ENCODE results near the gene MICAL3. TPM values are rescaled to one million over a fixed set of nuclear protein-coding genes. Genes with fewer than 3 reads are reported as not detected.

Gene MICAL3
- total and polyA plus RNA-seq, 9 of the 15 experiments (the other 6 are each of a cell fraction or from before 2014, with no cell fraction given), result 0.53 to 32.1 (median 12.3) TPM

DNA sequence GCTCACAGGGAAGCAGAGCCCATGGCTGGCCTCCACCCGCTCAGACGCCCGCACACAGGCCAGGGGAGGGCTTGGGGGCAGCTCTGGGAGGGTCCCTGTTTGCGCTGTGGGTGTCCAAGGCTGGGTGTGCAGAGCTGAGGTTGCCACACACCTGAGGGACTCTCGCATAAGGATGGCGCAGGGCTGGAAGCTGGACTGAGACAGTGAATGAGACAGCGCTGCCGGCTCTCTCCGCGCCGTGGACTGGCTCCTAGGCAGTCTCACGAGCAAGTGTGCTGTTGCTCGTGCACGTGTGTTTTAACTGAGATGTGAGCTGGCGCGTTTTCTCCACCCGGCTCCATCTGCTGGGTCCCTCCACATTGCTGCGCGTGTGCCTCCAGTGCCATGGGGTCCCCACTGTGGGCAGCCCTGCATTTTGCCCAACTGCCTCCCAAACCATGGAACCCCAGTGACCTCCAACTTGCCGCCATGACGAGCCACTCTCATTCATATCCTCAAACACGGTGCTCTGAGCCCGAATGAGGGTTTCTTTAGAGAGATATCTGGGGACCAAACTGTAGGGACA lies 245.9 kb downstream of the MICAL3 start:
- Histone ChIP-seq H3K4me1 (replicated peaks in 1 of 2; ENCODE audit: control insufficient read depth in 2 of 2, insufficient read depth in 2 of 2, low read length in 2 of 2) (peaks cover 16 to 68% of the 10 kb centered on the region in 2 experiments; a peak in 4 of 5 replicates), H3K4me3 (no peak overlapping the region), H3K79me2 (ENCODE audit: control insufficient read depth, insufficient read depth, low read length) (peaks cover 5% of the 10 kb centered on the region), H3K9ac (ENCODE audit: insufficient read depth in 1 of 2, low read depth in 2 of 2, low read length in 2 of 2) (peak overlapping the region in 1 of 2 experiments; percentile 67; a peak in 2 of 4 replicates), H3K9me1 (ENCODE audit: control insufficient read depth, insufficient read depth, low read length) (peaks cover 3% of the 10 kb centered on the region), H3K36me3 (ENCODE audit: control insufficient read depth, insufficient read depth, low read length) (no peaks in the 10 kb centered on the region), H2AFZ (ENCODE audit: low read depth, low read length) (no peak overlapping the region), H4K20me1 (replicated peaks; ENCODE audit: control insufficient read depth, insufficient read depth, low read length) (0 out of 2 replicates have a peak, but pooled peaks cover 1% of the 10 kb centered on the region), H3K9me3 (replicated peaks; ENCODE audit: control insufficient read depth, insufficient read depth, low read depth, low read length) (no peaks in the 10 kb centered on the region), H3K4me2 (ENCODE audit: insufficient read depth, low read length) (no peak overlapping the region; the same call in 1 of the 2 replicates), H3K27me3 (ENCODE audit: control insufficient read depth in 2 of 2, insufficient read depth in 2 of 2, low read length in 2 of 2) (no peaks in the 10 kb centered on the region; a peak in 1 of 5 replicates), H3K27ac (ENCODE audit: extremely low read depth, low read depth, low read length) (no peak overlapping the region)
- in situ Hi-C loops (cut with MboI), result no loop called here
- CTCF ChIA-PET (ENCODE audit: low intra/inter-chr PET ratio), result no interaction called here
- no peak for ATAC-seq
- BruUV-seq (replicated peaks), result no TSS peak
- DNase-seq (ENCODE audit: extremely low read depth in 1 of 4, low spot score in 3 of 4), result no peak
- whole genome bisulfite sequencing (ENCODE audit: insufficient coverage, low coverage, missing lambda C conversion rate), result 84% methylated on average over 23 of the region's 23 CpGs
- TF ChIP-seq RBM15 (IDR thresholded peaks at IDR 0.05; ENCODE audit: insufficient read depth, low read length) (no peak), KDM5B (IDR thresholded peaks at IDR 0.05; ENCODE audit: insufficient replicate concordance, low read depth, low read length) (no peak), ILK (tag; IDR thresholded peaks at IDR 0.05; ENCODE audit: borderline replicate concordance, low read depth) (no peak), CCAR2 (IDR thresholded peaks at IDR 0.05; ENCODE audit: low read depth, low read length) (no peak), ZNF57 (CRISPR knock-in tag; IDR thresholded peaks at IDR 0.05) (no peak), SMAD2 (IDR thresholded peaks at IDR 0.05; ENCODE audit: low read depth, low read length) (no peak), RBFOX2 (IDR thresholded peaks at IDR 0.05; ENCODE audit: low read depth, low read length) (0 out of 2 replicates have a peak, but pooled peaks have one; percentile 20), POLR2G (IDR thresholded peaks at IDR 0.05; ENCODE audit: low read depth, low read length) (0 out of 2 replicates have a peak, but pooled peaks have one; percentile 30), HNRNPLL (IDR thresholded peaks at IDR 0.05; ENCODE audit: low read depth, low read length, poor library complexity, severe bottlenecking) (peak; percentile 2)
- TF ChIP-seq, protein P1, sequence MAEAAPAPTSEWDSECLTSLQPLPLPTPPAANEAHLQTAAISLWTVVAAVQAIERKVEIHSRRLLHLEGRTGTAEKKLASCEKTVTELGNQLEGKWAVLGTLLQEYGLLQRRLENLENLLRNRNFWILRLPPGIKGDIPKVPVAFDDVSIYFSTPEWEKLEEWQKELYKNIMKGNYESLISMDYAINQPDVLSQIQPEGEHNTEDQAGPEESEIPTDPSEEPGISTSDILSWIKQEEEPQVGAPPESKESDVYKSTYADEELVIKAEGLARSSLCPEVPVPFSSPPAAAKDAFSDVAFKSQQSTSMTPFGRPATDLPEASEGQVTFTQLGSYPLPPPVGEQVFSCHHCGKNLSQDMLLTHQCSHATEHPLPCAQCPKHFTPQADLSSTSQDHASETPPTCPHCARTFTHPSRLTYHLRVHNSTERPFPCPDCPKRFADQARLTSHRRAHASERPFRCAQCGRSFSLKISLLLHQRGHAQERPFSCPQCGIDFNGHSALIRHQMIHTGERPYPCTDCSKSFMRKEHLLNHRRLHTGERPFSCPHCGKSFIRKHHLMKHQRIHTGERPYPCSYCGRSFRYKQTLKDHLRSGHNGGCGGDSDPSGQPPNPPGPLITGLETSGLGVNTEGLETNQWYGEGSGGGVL (CRISPR knock-in tag; IDR thresholded peaks at IDR 0.05), result no peak
- TF ChIP-seq, protein P2, sequence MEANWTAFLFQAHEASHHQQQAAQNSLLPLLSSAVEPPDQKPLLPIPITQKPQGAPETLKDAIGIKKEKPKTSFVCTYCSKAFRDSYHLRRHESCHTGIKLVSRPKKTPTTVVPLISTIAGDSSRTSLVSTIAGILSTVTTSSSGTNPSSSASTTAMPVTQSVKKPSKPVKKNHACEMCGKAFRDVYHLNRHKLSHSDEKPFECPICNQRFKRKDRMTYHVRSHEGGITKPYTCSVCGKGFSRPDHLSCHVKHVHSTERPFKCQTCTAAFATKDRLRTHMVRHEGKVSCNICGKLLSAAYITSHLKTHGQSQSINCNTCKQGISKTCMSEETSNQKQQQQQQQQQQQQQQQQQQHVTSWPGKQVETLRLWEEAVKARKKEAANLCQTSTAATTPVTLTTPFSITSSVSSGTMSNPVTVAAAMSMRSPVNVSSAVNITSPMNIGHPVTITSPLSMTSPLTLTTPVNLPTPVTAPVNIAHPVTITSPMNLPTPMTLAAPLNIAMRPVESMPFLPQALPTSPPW (CRISPR knock-in tag; IDR thresholded peaks at IDR 0.05), result no peak
- TF ChIP-seq, protein P3, sequence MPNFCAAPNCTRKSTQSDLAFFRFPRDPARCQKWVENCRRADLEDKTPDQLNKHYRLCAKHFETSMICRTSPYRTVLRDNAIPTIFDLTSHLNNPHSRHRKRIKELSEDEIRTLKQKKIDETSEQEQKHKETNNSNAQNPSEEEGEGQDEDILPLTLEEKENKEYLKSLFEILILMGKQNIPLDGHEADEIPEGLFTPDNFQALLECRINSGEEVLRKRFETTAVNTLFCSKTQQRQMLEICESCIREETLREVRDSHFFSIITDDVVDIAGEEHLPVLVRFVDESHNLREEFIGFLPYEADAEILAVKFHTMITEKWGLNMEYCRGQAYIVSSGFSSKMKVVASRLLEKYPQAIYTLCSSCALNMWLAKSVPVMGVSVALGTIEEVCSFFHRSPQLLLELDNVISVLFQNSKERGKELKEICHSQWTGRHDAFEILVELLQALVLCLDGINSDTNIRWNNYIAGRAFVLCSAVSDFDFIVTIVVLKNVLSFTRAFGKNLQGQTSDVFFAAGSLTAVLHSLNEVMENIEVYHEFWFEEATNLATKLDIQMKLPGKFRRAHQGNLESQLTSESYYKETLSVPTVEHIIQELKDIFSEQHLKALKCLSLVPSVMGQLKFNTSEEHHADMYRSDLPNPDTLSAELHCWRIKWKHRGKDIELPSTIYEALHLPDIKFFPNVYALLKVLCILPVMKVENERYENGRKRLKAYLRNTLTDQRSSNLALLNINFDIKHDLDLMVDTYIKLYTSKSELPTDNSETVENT (CRISPR knock-in tag; IDR thresholded peaks at IDR 0.05), result no peak
- POLR2A ChIA-PET, result interaction anchor here (0.6 to 2.0 kb wide), 6 partner anchors 8 to 299 kb away, joined by 3 to 11 read pairs (median 3); no protein-coding TSS in a partner anchor
- FAIRE-seq, result no peak
- intact Hi-C loops (cut with micrococcal nuclease), result loop anchor here (10.0 kb wide), 1 partner anchor 286 kb away; no protein-coding TSS in a partner anchor

Measured in K562 (cell line).